ENCODE measurements around the gene PAX8. TPM values are rescaled to one million over a fixed set of nuclear protein-coding genes. Genes with fewer than 3 reads are reported as not detected.
"Not testable (repeated sequence)": the region's sequence is repeated elsewhere in the genome, so short reads cannot be mapped to it uniquely, and the experiment has no call there.

PAX8 gene
- total RNA-seq, 2 donors from 2014 or later: 1.1 to 1.9 TPM

DNA sequence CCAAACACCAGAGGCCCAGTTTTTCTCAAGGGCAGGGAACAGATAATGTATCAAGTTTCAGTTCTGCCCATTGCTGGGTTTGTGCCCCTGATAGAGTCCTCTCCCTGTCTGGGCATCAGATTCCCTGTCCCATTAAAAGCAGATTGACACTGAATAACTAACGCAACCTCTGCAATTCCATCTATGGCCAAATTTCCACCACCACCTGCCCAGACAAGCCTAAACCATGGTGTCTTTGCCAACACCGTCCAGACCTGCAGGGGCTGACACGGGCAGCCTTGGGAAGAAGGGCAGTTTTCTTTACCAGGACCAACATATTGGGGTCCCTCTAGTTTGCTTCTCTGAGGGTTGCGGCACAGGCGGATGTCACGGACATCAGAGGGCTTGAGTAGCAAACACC is 26.4 kb upstream of the PAX8 start:
- H3K27me3 ChIP-seq: no peaks in the 10 kb centered on the region
- no peak overlapping the region for H3K27ac ChIP-seq
- H3K9ac ChIP-seq (ENCODE audit: low read depth in 2 of 2, low read length in 2 of 2): no peak overlapping the region
- intact Hi-C loops (cut with DNase I): no loop called here
- no peaks in the 10 kb centered on the region for H3K36me3 ChIP-seq
- no peaks in the 10 kb centered on the region for H3K9me3 ChIP-seq
- no peaks in the 10 kb centered on the region for H3K4me1 ChIP-seq
- no peak for DNase-seq
- TF ChIP-seq, protein P1, sequence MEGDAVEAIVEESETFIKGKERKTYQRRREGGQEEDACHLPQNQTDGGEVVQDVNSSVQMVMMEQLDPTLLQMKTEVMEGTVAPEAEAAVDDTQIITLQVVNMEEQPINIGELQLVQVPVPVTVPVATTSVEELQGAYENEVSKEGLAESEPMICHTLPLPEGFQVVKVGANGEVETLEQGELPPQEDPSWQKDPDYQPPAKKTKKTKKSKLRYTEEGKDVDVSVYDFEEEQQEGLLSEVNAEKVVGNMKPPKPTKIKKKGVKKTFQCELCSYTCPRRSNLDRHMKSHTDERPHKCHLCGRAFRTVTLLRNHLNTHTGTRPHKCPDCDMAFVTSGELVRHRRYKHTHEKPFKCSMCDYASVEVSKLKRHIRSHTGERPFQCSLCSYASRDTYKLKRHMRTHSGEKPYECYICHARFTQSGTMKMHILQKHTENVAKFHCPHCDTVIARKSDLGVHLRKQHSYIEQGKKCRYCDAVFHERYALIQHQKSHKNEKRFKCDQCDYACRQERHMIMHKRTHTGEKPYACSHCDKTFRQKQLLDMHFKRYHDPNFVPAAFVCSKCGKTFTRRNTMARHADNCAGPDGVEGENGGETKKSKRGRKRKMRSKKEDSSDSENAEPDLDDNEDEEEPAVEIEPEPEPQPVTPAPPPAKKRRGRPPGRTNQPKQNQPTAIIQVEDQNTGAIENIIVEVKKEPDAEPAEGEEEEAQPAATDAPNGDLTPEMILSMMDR (IDR thresholded peaks at IDR 0.05): no peak
- H3K4me3 ChIP-seq: no peak overlapping the region

DNA sequence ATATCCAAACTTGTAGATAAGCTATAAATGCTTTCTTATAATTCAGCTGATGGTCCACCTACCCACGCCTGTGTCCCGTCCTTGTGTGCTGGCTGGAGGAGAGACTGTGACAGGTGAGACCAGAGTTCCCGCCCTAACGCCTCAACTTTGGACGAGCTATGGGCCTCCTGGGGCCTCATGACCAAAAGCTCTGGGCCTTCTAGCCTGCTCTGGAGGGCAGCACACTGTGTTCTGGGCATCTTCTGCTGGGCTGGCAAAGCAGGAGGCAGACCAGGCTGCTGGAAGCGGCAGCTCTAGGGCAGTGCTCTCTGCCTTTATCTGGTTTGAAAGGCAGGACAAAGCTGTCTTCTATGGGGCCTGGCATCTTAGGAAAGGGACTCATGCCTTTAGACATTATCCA is 26.0 kb upstream of the PAX8 start:
- no peaks in the 10 kb centered on the region for H3K27me3 ChIP-seq
- no peak for DNase-seq
- no peaks in the 10 kb centered on the region for H3K9me3 ChIP-seq
- H3K9ac ChIP-seq (ENCODE audit: low read depth in 2 of 2, low read length in 2 of 2): no peak overlapping the region
- intact Hi-C loops (cut with DNase I): no loop called here
- no peaks in the 10 kb centered on the region for H3K36me3 ChIP-seq
- H3K27ac ChIP-seq: no peak overlapping the region
- no peak overlapping the region for H3K4me3 ChIP-seq
- TF ChIP-seq, protein P1 (IDR thresholded peaks at IDR 0.05): no peak
- H3K4me1 ChIP-seq: no peaks in the 10 kb centered on the region

DNA sequence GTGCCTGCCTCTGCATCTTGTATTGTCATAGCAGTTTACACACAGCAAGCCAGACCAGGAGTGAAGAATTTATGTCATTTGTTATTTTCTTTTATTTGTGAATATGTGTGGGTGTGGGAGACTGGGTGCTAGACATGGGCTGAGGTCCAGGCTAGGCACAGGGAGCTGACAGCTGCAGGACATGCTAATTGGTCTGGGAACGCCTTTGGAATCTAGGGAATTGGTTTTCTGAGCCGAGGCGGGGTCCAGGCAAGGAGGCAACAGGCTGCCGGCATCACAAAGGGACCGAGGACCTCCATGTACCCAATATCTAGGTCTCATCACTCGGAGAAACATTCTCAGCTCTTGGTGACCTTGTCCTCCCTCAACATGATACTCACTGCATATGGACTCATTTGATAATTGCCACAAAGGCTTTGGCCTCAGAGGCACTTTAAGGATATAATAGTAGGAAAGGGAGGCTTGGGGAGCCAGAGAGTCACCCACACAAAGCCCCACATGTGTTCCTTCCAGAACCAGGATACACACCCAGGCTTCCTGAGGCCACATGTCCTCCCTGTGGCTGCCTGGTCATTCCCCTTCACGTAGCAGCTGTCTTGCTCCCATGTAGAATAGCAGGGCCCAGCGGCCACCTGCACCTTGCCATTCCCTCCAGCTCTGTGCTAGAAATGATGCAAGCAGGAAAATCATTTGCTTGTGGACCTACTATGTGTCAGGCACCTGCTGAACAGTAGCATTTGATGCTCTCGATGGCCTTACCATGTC is 23.7 kb upstream of the PAX8 start:
- H3K4me3 ChIP-seq; H3K36me3 ChIP-seq; H3K9ac ChIP-seq (ENCODE audit: low read depth in 2 of 2, low read length in 2 of 2); DNase-seq; H3K9me3 ChIP-seq; H3K4me1 ChIP-seq; H3K27me3 ChIP-seq; intact Hi-C loops (cut with DNase I); H3K27ac ChIP-seq: not testable (repeated sequence)

- Histone ChIP-seq H3K27ac (no peak overlapping the region), H3K9ac (ENCODE audit: low read depth in 2 of 2, low read length in 2 of 2) (no peak overlapping the region), H3K4me1 (no peaks in the 10 kb centered on the region), H3K36me3 (no peaks in the 10 kb centered on the region), H3K9me3 (no peaks in the 10 kb centered on the region), H3K4me3 (no peak overlapping the region), H3K27me3 (no peaks in the 10 kb centered on the region)
- TF ChIP-seq, protein P1 (IDR thresholded peaks at IDR 0.05): no peak
- DNase-seq: no peak
- intact Hi-C loops (cut with DNase I): no loop called here
Measured at GRCh38 chr2:113300281-113300680, 21.6 kb upstream of the PAX8 start.

GRCh38 chr2:113298176-113298575 is 19.5 kb upstream of the PAX8 start:
- TF ChIP-seq, protein P1 (IDR thresholded peaks at IDR 0.05): no peak
- Histone ChIP-seq H3K9ac (ENCODE audit: low read depth in 2 of 2, low read length in 2 of 2) (no peak overlapping the region), H3K27me3 (no peaks in the 10 kb centered on the region), H3K4me3 (no peak overlapping the region), H3K4me1 (no peaks in the 10 kb centered on the region), H3K27ac (no peak overlapping the region), H3K9me3 (no peaks in the 10 kb centered on the region), H3K36me3 (no peaks in the 10 kb centered on the region)
- intact Hi-C loops (cut with DNase I): no loop called here
- no peak for DNase-seq

GRCh38 chr2:113297590-113297989 is 18.9 kb upstream of the PAX8 start:
- H3K27me3 ChIP-seq; H3K36me3 ChIP-seq; H3K4me1 ChIP-seq; H3K27ac ChIP-seq; H3K4me3 ChIP-seq; H3K9ac ChIP-seq (ENCODE audit: low read depth in 2 of 2, low read length in 2 of 2); H3K9me3 ChIP-seq; intact Hi-C loops (cut with DNase I): not testable (repeated sequence)
- DNase-seq: peak; percentile 71
